ENCODE measurements around the gene TMC5.

DNA sequence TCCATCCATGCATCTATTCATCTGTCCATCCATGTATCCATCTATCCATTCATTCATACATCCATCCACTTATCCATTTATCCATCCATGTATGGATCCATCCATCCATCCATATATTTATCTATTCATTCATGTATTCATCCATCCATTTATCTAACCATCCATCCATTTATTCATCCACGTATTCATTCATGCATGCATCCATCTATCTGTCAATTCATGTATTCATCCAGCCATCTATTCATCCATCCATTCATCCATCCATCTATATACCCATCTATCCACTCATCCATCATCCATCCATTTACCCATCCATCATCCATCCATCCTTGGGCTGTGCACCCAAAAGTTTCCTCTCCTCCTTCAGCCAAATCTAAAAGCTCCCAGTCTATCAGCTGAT is 60.8 kb downstream of the TMC5 start:
- TF ChIP-seq POLR2A (IDR thresholded peaks at IDR 0.05; ENCODE audit: low read depth, low read length) (no peak), MAZ (IDR thresholded peaks at IDR 0.05; ENCODE audit: borderline replicate concordance, low read depth, low read length) (no peak), FOS (IDR thresholded peaks at IDR 0.05; ENCODE audit: low read depth, low read length) (no peak)
- TF ChIP-seq, protein P1, sequence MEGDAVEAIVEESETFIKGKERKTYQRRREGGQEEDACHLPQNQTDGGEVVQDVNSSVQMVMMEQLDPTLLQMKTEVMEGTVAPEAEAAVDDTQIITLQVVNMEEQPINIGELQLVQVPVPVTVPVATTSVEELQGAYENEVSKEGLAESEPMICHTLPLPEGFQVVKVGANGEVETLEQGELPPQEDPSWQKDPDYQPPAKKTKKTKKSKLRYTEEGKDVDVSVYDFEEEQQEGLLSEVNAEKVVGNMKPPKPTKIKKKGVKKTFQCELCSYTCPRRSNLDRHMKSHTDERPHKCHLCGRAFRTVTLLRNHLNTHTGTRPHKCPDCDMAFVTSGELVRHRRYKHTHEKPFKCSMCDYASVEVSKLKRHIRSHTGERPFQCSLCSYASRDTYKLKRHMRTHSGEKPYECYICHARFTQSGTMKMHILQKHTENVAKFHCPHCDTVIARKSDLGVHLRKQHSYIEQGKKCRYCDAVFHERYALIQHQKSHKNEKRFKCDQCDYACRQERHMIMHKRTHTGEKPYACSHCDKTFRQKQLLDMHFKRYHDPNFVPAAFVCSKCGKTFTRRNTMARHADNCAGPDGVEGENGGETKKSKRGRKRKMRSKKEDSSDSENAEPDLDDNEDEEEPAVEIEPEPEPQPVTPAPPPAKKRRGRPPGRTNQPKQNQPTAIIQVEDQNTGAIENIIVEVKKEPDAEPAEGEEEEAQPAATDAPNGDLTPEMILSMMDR (conservative IDR thresholded peaks at IDR 0.05; ENCODE audit: low read depth, low read length) = no peak

Data from IMR-90 (cell line).